ENCODE results near the gene NBAS. TPM values are rescaled to one million over a fixed set of nuclear protein-coding genes. Genes with fewer than 3 reads are reported as not detected.
A peak's percentile ranks its signal among the peaks of the same experiment; 100 is the strongest.

The NBAS gene
- total RNA-seq, 1 experiment from 2014 or later = 32.5 TPM

DNA sequence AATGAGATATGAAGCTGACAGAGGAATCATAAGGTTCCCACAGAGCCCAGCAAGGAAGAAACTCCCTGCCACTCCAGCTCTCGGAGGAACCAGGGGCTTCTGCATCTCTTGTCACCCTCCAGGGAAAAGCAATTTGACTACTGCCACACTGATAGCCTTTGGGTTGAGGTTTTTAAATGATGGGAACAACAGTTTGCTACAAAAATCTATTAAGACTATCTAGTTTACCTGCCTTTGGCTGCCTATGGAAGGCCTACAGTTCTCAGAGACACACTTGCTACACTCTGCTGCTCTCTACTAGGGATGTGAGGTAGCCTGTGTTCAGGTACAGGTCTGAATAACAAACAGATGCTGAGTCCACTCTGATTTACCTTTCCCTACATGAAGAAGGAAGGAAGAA lies 161.9 kb downstream of the NBAS start:
- Histone ChIP-seq H3K4ac (ENCODE audit: low read depth, low read length) (no peak overlapping the region), H3K4me1 (ENCODE audit: insufficient read depth, low read length) (no peaks in the 10 kb centered on the region), H3K79me1 (ENCODE audit: insufficient read depth, low read depth, low read length, poor library complexity, severe bottlenecking) (no peaks in the 10 kb centered on the region), H2BK120ac (ENCODE audit: low read depth, low read length, poor library complexity, severe bottlenecking) (no peak overlapping the region), H3K4me2 (ENCODE audit: insufficient read depth, insufficient read length, low read length) (no peak overlapping the region), H2AFZ (ENCODE audit: low read length) (no peak overlapping the region), H3K9ac (ENCODE audit: extremely low read depth, insufficient read length, low read length) (no peak overlapping the region), H2BK20ac (ENCODE audit: low read depth, low read length, poor library complexity, severe bottlenecking) (no peak overlapping the region), H3T11ph (ENCODE audit: low read length) (no peak overlapping the region), H3K9me3 (ENCODE audit: control insufficient read depth, low read depth, low read length) (no peaks in the 10 kb centered on the region), H2BK15ac (ENCODE audit: low read depth, low read length) (no peak overlapping the region), H2BK5ac (ENCODE audit: insufficient read length, low read length) (peak overlapping the region; percentile 64), H4K5ac (ENCODE audit: insufficient read length, low read depth, low read length) (no peak overlapping the region), H3K27ac (ENCODE audit: insufficient read length, low read depth, low read length) (no peak overlapping the region), H4K8ac (replicated peaks; ENCODE audit: insufficient read length, low read depth, low read length) (no peak overlapping the region), H2AK5ac (ENCODE audit: insufficient read length, low read length) (no peak overlapping the region), H4K20me1 (ENCODE audit: control insufficient read depth, insufficient read depth, insufficient read length) (no peaks in the 10 kb centered on the region), H3K79me2 (ENCODE audit: insufficient read depth, low read length) (no peaks in the 10 kb centered on the region), H3K23me2 (ENCODE audit: insufficient read length, low read depth, low read length, poor library complexity, severe bottlenecking) (no peaks in the 10 kb centered on the region), H2BK12ac (ENCODE audit: insufficient read length, low read depth, low read length) (no peak overlapping the region), H3K27me3 (ENCODE audit: insufficient read depth, low read length) (no peaks in the 10 kb centered on the region), H3K56ac (ENCODE audit: insufficient read length, low read depth, low read length) (no peak overlapping the region), H3K18ac (ENCODE audit: insufficient read length, low read depth, low read length) (no peak overlapping the region), H3K14ac (ENCODE audit: insufficient read depth, low read length) (no peak overlapping the region), H4K91ac (ENCODE audit: insufficient read length, low read depth, low read length) (no peak overlapping the region), H3K23ac (ENCODE audit: insufficient read length, low read depth, low read length) (no peak overlapping the region)
- Mint-ChIP-seq H3K4me1 (no peaks in the 10 kb centered on the region), H3K9me3 (no peaks in the 10 kb centered on the region), H3K27me3 (ENCODE audit: low read depth) (no peaks in the 10 kb centered on the region), H3K36me3 (ENCODE audit: insufficient read depth in 1 of 3, low read depth in 3 of 3) (no peaks in the 10 kb centered on the region), H3K4me3 (no peak overlapping the region), H3K27ac (no peak overlapping the region)
- DNase-seq = no peak
- TF ChIP-seq, protein P1, sequence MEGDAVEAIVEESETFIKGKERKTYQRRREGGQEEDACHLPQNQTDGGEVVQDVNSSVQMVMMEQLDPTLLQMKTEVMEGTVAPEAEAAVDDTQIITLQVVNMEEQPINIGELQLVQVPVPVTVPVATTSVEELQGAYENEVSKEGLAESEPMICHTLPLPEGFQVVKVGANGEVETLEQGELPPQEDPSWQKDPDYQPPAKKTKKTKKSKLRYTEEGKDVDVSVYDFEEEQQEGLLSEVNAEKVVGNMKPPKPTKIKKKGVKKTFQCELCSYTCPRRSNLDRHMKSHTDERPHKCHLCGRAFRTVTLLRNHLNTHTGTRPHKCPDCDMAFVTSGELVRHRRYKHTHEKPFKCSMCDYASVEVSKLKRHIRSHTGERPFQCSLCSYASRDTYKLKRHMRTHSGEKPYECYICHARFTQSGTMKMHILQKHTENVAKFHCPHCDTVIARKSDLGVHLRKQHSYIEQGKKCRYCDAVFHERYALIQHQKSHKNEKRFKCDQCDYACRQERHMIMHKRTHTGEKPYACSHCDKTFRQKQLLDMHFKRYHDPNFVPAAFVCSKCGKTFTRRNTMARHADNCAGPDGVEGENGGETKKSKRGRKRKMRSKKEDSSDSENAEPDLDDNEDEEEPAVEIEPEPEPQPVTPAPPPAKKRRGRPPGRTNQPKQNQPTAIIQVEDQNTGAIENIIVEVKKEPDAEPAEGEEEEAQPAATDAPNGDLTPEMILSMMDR (conservative IDR thresholded peaks at IDR 0.05) = no peak
- WGBS (ENCODE audit: extremely low coverage, insufficient read length, low lambda C conversion rate) = no CpG with 5 or more reads among the region's 1 CpG
